Pancreas (tissue), 10 donors: ENCODE data around the gene UGT1A8. TPM values are rescaled to one million over a fixed set of nuclear protein-coding genes. Genes with fewer than 3 reads are reported as not detected.
"Not testable (repeated sequence)": the region's sequence is repeated elsewhere in the genome, so short reads cannot be mapped to it uniquely, and the experiment has no call there.

ENCODE experiments used
- ATAC-seq, 4 donors: fragments of 200-7000 bp; cut with Tn5 transposase; one replicate each; pipeline versions ENCODE4 v1.8.0 to v1.9.1; 2020; ENCODE audit warnings: mild to moderate bottlenecking in 4 of 4, moderate library complexity in 4 of 4
- DNase-seq, 6 donors: peaks; one replicate each; pipeline ENCODE4 v3.0.0-alpha.2; 2020
- FAIRE-seq: peaks from 2 replicates; lab custom pipeline; 2012; peaks lifted over from hg19 to GRCh38; lab: Jason Lieb, UNC
- H3K27ac ChIP-seq, 4 donors: fragments of 200-600 bp; sonication (generic); 1 replicate in 3 of 4; 2 replicates in 1 of 4; pipeline versions ENCODE4 v1.5.0 to v1.8.0; 2020
- H3K27me3 ChIP-seq, 4 donors: fragments of 200-600 bp; one replicate each; pipeline ENCODE4 v1.8.0; 2021
- H3K36me3 ChIP-seq, 3 donors: fragments of 200-600 bp; sonication (generic) in 1 of 3; one replicate each; pipeline versions ENCODE4 v1.5.0 to v1.8.0; 2020 to 2021
- H3K4me1 ChIP-seq, 3 donors: fragments of 200-600 bp; one replicate each; pipeline ENCODE4 v1.8.0; 2021
- H3K4me3 ChIP-seq, 4 donors: fragments of 200-600 bp; sonication (generic) in 2 of 4; one replicate each; pipeline versions ENCODE4 v1.5.0 to v1.8.0; 2020 to 2021
- H3K9me3 ChIP-seq, 4 donors: fragments of 200-600 bp; one replicate each; pipeline ENCODE4 v1.8.0; 2021
- CTCF ChIP-seq, 4 donors: fragments of 200-600 bp; sonication (generic) in 3 of 4; IDR thresholded peaks; one replicate each; pipeline versions ENCODE4 v1.5.0 to v1.8.0; 2021; ENCODE audit warnings: antibody characterized with exemption in 4 of 4
- WGBS, 2 donors: extraction: QIAGEN DNeasy Blood & Tissue Kit; methylation state at CpG; one replicate each; pipeline ENCODE4 v1.1.7; 2013; 5-methylcytosine and 5-hydroxymethylcytosine counted together
- intact Hi-C, 3 donors: fragments of 100-400 bp; cut with DNase I; formaldehyde crosslinking; loops; one replicate each; pipeline versions ENCODE4 v1.11.1 to v1.14.2; 2022
- polyA plus RNA-seq, 2 donors: library from polyadenylated mRNA; stranded (reverse); fragments of 200-250 nt; gene quantifications; one replicate each; pipeline ENCODE4 v1.2.3, GENCODE V29; 2013
- total RNA-seq, 6 donors: library from RNA; stranded (reverse); fragmentation: NEBNext Ultra II Directional in 4 of 6; extraction: Animal tissue kit (Norgen Biotek cat#: 25700) in 4 of 6; gene quantifications; one replicate each; pipeline versions ENCODE4 v1.2.1 to v1.2.4, GENCODE V29; 2021 to 2023
- donor health status: healthy with polysubstance abuse.
- donor health status: DM: no; HTN: no; CAD: no; lungs with moderate emphysema.
- donor health status: DM: no; HTN: no; CAD: no.
- donor health status: control.
- donor health status: control.
- donor health status: Bipolar disorder and iron deficiency.
- donor health status: DM: yes; HTN: yes; CAD: no.
- donor health status: DM: no; HTN: no; CAD: no.
- donor health status: DM: no; HTN: no; CAD: no.
- donor health status: DM: yes; HTN: yes; CAD: no.

Gene UGT1A8
- total and polyA plus RNA-seq, 8 donors: 0.12 TPM; not detected in 7

GRCh38 chr2:233605680-233606079 is 11.8 kb upstream of the UGT1A8 start:
- no peak for TF ChIP-seq CTCF (IDR thresholded peaks at IDR 0.05)
- FAIRE-seq (no peak), ATAC-seq (no peak), DNase-seq (no peak)
- WGBS, 2 donors: 86 to 100% methylated on average over 1 of the region's 1 CpG
- Histone ChIP-seq H3K4me1 (no peaks in the 10 kb centered on the region), H3K9me3 (no peaks in the 10 kb centered on the region), H3K4me3 (no peak overlapping the region), H3K36me3 (no peaks in the 10 kb centered on the region), H3K27me3 (no peaks in the 10 kb centered on the region), H3K27ac (no peak overlapping the region)
- intact Hi-C loops: no loop called here

GRCh38 chr2:233611284-233611683 is 6.1 kb upstream of the UGT1A8 start:
- no peak for TF ChIP-seq CTCF (IDR thresholded peaks at IDR 0.05)
- Histone ChIP-seq H3K36me3 (no peaks in the 10 kb centered on the region), H3K27ac (no peak overlapping the region), H3K4me1 (no peaks in the 10 kb centered on the region), H3K4me3 (no peak overlapping the region), H3K27me3 (no peaks in the 10 kb centered on the region), H3K9me3 (no peaks in the 10 kb centered on the region)
- WGBS, 2 donors: 51 to 55% methylated on average over 4 of the region's 4 CpGs
- DNase-seq: no peak
- no peak for FAIRE-seq
- intact Hi-C loops: no loop called here
- no peak for ATAC-seq

GRCh38 chr2:233620204-233620603 is 2.8 kb downstream of the UGT1A8 start:
- Histone ChIP-seq H3K4me3 (no peak overlapping the region), H3K36me3 (no peaks in the 10 kb centered on the region), H3K27me3 (no peaks in the 10 kb centered on the region), H3K27ac (no peak overlapping the region), H3K4me1 (no peaks in the 10 kb centered on the region), H3K9me3 (no peaks in the 10 kb centered on the region)
- FAIRE-seq: no peak
- no peak for ATAC-seq
- TF ChIP-seq CTCF (IDR thresholded peaks at IDR 0.05): no peak
- intact Hi-C loops: no loop called here
- no peak for DNase-seq
- 57 to 73% methylated on average over 4 of the region's 4 CpGs for WGBS, 2 donors

GRCh38 chr2:233621863-233622262 is 4.4 kb downstream of the UGT1A8 start:
- ATAC-seq, H3K4me3 ChIP-seq, FAIRE-seq, H3K27me3 ChIP-seq, H3K36me3 ChIP-seq, H3K27ac ChIP-seq, intact Hi-C loops, H3K9me3 ChIP-seq, H3K4me1 ChIP-seq, DNase-seq: not testable (repeated sequence)
- WGBS, 2 donors: 73 to 78% methylated on average over 5 of the region's 5 CpGs

- H3K9me3 ChIP-seq: no peaks in the 10 kb centered on the region
- no peaks in the 10 kb centered on the region for H3K4me1 ChIP-seq
- no peaks in the 10 kb centered on the region for H3K36me3 ChIP-seq
- H3K27me3 ChIP-seq: no peaks in the 10 kb centered on the region
- intact Hi-C loops: no loop called here
- H3K4me3 ChIP-seq: no peak overlapping the region
- ATAC-seq: no peak
- FAIRE-seq: no peak
- 37 to 57% methylated on average over 5 of the region's 5 CpGs for WGBS, 2 donors
- TF ChIP-seq CTCF (IDR thresholded peaks at IDR 0.05): no peak
- no peak for DNase-seq
- no peak overlapping the region for H3K27ac ChIP-seq
Observed at GRCh38 chr2:233627331-233628025, 10.0 kb downstream of the UGT1A8 start.

- WGBS, 2 donors: 66 to 82% methylated on average over 10 of the region's 10 CpGs
Observed at GRCh38 chr2:233636306-233636705, 18.9 kb downstream of the UGT1A8 start, which contains the start of gene UGT1A10. TSS of gene UGT1A10 (plus strand) at chr2:233636448. CDS start at chr2:233636523, 75 bp downstream.

More at GRCh38 chr2:233636306-233636705, 18.9 kb downstream of the UGT1A8 start, which contains the start of gene UGT1A10:
- H3K27ac ChIP-seq, ATAC-seq, intact Hi-C loops, FAIRE-seq, H3K9me3 ChIP-seq, H3K4me3 ChIP-seq, H3K36me3 ChIP-seq, H3K4me1 ChIP-seq, H3K27me3 ChIP-seq, DNase-seq: not testable (repeated sequence)
